Measurements from ENCODE around the gene PKD1. TPM values are rescaled to one million over a fixed set of nuclear protein-coding genes. Genes with fewer than 3 reads are reported as not detected.
"Not testable (repeated sequence)": the region's sequence is repeated elsewhere in the genome, so short reads cannot be mapped to it uniquely, and the experiment has no call there.

The PKD1 gene
- total RNA-seq, result 100 to 1,000 TPM; 181 to 492 (median 352) TPM

- not testable (repeated sequence) for H3K9me3 ChIP-seq, H3K36me3 ChIP-seq, H3K27me3 ChIP-seq
- Histone ChIP-seq H3K4me3 (peak within 1 kb of the TSS; percentile 62 to 82), H3K27ac (peak within 1 kb of the TSS; percentile 83 to 90 (median 88)), H3K4me1 (peaks cover 0 to 42% (median 4%) of the 10 kb centered on the region in 3 donors)
- ATAC-seq, result peak; percentile 89
- WGBS, 2 donors (ENCODE audit: low coverage in 1 of 2), result 0% methylated on average over 5 of the region's 81 CpGs; no CpG with 5 or more reads in 1 of the 2 donors
- peak; percentile 80 for TF ChIP-seq POLR2AphosphoS5 (IDR thresholded peaks at IDR 0.05)
- TF ChIP-seq POLR2A (IDR thresholded peaks at IDR 0.05), result peak; percentile 46 to 73
Measured at GRCh38 chr16:2135770-2136490, at the start of gene PKD1. Gene PKD1 (minus strand): TSS chr16:2135898. CDS start chr16:2135689, 209 bp downstream.

DNA sequence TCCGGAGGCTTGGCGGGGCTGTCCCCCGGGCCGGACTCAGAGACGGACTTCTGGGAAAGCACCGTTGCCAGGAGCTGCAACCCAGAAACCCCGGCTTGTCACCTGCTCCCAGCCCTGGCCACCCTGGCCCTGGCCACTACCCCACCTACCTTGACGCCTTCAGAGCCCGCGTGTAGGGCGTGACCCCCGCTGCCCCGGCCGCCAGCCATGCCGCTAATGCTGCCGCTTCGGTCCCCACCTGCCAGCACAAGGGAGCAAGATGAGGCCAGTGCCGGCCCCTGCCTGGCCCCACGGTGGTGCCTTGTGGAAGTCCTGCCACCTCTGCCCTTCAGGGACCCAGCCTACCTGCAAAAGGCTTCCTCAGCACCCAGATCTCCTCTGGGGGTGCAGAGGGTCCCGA lies 49.3 kb upstream of the PKD1 start:
- no peak for ATAC-seq
- H3K4me1 ChIP-seq, result no peaks in the 10 kb centered on the region
- no peaks in the 10 kb centered on the region for H3K27me3 ChIP-seq
- H3K27ac ChIP-seq, result no peak overlapping the region
- H3K9me3 ChIP-seq, result no peaks in the 10 kb centered on the region
- no peak overlapping the region for H3K4me3 ChIP-seq
- H3K36me3 ChIP-seq, result no peaks in the 10 kb centered on the region
- 100% methylated on average over 1 of the region's 20 CpGs; no CpG with 5 or more reads in 1 of the 2 donors for WGBS, 2 donors (ENCODE audit: low coverage in 1 of 2)
- TF ChIP-seq POLR2A (IDR thresholded peaks at IDR 0.05), result no peak
- TF ChIP-seq, protein P1, sequence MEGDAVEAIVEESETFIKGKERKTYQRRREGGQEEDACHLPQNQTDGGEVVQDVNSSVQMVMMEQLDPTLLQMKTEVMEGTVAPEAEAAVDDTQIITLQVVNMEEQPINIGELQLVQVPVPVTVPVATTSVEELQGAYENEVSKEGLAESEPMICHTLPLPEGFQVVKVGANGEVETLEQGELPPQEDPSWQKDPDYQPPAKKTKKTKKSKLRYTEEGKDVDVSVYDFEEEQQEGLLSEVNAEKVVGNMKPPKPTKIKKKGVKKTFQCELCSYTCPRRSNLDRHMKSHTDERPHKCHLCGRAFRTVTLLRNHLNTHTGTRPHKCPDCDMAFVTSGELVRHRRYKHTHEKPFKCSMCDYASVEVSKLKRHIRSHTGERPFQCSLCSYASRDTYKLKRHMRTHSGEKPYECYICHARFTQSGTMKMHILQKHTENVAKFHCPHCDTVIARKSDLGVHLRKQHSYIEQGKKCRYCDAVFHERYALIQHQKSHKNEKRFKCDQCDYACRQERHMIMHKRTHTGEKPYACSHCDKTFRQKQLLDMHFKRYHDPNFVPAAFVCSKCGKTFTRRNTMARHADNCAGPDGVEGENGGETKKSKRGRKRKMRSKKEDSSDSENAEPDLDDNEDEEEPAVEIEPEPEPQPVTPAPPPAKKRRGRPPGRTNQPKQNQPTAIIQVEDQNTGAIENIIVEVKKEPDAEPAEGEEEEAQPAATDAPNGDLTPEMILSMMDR (IDR thresholded peaks at IDR 0.05), result no peak
- TF ChIP-seq EP300 (IDR thresholded peaks at IDR 0.05), result no peak
- TF ChIP-seq POLR2AphosphoS5 (IDR thresholded peaks at IDR 0.05), result no peak

DNA sequence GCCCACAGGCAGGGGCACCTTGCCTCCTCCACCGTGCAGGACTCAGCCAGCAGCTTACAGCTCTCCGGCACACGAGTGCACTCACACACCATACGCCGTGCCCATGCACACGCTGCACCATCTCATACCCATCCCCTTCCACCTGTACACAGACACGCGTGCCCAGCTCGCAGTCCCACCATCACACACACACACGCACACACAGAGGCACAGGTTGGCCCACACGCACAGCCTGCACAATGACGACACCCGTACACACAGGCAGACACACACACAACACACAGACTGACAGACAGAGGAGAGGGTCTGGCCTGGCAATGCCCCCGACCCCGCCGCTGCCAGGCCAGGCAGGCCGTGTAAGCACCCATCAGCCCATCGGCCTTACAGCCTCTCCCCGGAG lies 48.6 kb upstream of the PKD1 start:
- no CpG with 5 or more reads among the region's 19 CpGs for WGBS, 2 donors (ENCODE audit: low coverage in 1 of 2)
- Histone ChIP-seq H3K36me3 (no peaks in the 10 kb centered on the region), H3K27me3 (peaks cover 4% of the 10 kb centered on the region), H3K4me3 (no peak overlapping the region), H3K27ac (no peak overlapping the region), H3K9me3 (no peaks in the 10 kb centered on the region), H3K4me1 (no peaks in the 10 kb centered on the region)
- no peak for ATAC-seq
- TF ChIP-seq EP300 (IDR thresholded peaks at IDR 0.05) (no peak), POLR2A (IDR thresholded peaks at IDR 0.05) (no peak)

GRCh38 chr16:2183671-2184070 lies 48.0 kb upstream of the PKD1 start:
- TF ChIP-seq EP300 (IDR thresholded peaks at IDR 0.05), result no peak
- TF ChIP-seq, protein P1 (IDR thresholded peaks at IDR 0.05), result no peak
- no peak for TF ChIP-seq POLR2A (IDR thresholded peaks at IDR 0.05)
- TF ChIP-seq POLR2AphosphoS5 (IDR thresholded peaks at IDR 0.05), result no peak
- no peak for ATAC-seq
- Histone ChIP-seq H3K9me3 (no peaks in the 10 kb centered on the region), H3K27me3 (peaks cover 6% of the 10 kb centered on the region), H3K4me3 (no peak overlapping the region), H3K27ac (no peak overlapping the region), H3K36me3 (no peaks in the 10 kb centered on the region), H3K4me1 (peaks cover 0 to 1% (median 0%) of the 10 kb centered on the region in 3 donors)
- WGBS, 2 donors (ENCODE audit: low coverage in 1 of 2), result no CpG with 5 or more reads among the region's 30 CpGs

DNA sequence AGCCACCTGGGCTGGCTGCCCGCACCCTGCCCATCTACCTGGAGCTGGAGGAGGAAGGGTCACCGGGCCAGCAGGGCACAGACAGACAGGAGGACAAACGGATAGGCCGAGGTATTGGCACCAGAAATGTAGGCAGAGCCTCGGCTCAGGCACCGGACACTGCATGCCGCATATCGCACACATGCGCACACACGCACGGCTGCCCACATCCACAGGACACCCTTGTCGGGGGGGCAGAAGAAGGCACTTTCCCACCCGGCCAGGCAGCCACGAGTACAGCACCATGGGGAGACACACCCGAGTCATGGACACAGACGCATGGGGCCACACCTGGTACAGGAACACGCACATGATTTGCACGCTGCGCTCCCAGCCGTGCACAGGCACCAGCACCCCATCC lies 46.3 kb upstream of the PKD1 start:
- Histone ChIP-seq H3K4me3 (no peak overlapping the region), H3K27ac (no peak overlapping the region), H3K27me3 (peaks cover 12% of the 10 kb centered on the region), H3K4me1 (peaks cover 0 to 6% (median 0%) of the 10 kb centered on the region in 3 donors), H3K9me3 (no peaks in the 10 kb centered on the region), H3K36me3 (peaks cover 0 to 14% of the 10 kb centered on the region in 2 donors)
- 82 to 92% methylated on average over 3 to 7 of the region's 20 CpGs for WGBS, 2 donors (ENCODE audit: low coverage in 1 of 2)
- ATAC-seq, result no peak
- TF ChIP-seq, protein P1 (IDR thresholded peaks at IDR 0.05), result no peak
- no peak for TF ChIP-seq POLR2AphosphoS5 (IDR thresholded peaks at IDR 0.05)
- no peak for TF ChIP-seq POLR2A (IDR thresholded peaks at IDR 0.05)
- TF ChIP-seq EP300 (IDR thresholded peaks at IDR 0.05), result no peak
